Inferior parietal cortex (tissue), 1 donor: ENCODE measurements around the gene USP4.
A peak's percentile ranks its signal among the peaks of the same experiment; 100 is the strongest.
"Not testable (repeated sequence)": the region's sequence is repeated elsewhere in the genome, so short reads cannot be mapped to it uniquely, and the experiment has no call there.

Experiments used
- DNase-seq: peaks from one replicate; pipeline ENCODE4 v3.0.0-alpha.2; 2016; ENCODE audit errors: extremely low spot score

Gene USP4

GRCh38 chr3:49255112-49255511 lies 84.7 kb downstream of the USP4 start:
- no peak for DNase-seq

- DNase-seq: no peak
Measured at GRCh38 chr3:49253512-49253911, 86.3 kb downstream of the USP4 start.

GRCh38 chr3:49248840-49249227 lies 91.0 kb downstream of the USP4 start:
- no peak for DNase-seq

- DNase-seq: no peak
Measured at GRCh38 chr3:49244581-49245205, 95.2 kb downstream of the USP4 start.

GRCh38 chr3:49240091-49240490 lies 99.8 kb downstream of the USP4 start:
- not testable (repeated sequence) for DNase-seq

- DNase-seq: peak; percentile 48
Measured at GRCh38 chr3:49238274-49239127, 101.4 kb downstream of the USP4 start.

GRCh38 chr3:49237344-49237743 lies 102.5 kb downstream of the USP4 start:
- DNase-seq: no peak

- DNase-seq: no peak
Measured at GRCh38 chr3:49236226-49236625, 103.6 kb downstream of the USP4 start.

- DNase-seq: not testable (repeated sequence)
Measured at GRCh38 chr3:49228817-49229216, 111.0 kb downstream of the USP4 start.
